SIG-M5 (cell line): ENCODE data around the gene PBX1.

ENCODE experiments used
- DNase-seq: peaks from one replicate; lab custom pipeline; 2025; lab: John Stamatoyannopoulos, UW

PBX1 gene

GRCh38 chr1:164725401-164725800 is 166.4 kb downstream of the PBX1 start:
- DNase-seq, result no peak

- no peak for DNase-seq
Measured at GRCh38 chr1:164726235-164726634, 167.3 kb downstream of the PBX1 start.

GRCh38 chr1:164728719-164729118 is 169.7 kb downstream of the PBX1 start:
- no peak for DNase-seq

DNA sequence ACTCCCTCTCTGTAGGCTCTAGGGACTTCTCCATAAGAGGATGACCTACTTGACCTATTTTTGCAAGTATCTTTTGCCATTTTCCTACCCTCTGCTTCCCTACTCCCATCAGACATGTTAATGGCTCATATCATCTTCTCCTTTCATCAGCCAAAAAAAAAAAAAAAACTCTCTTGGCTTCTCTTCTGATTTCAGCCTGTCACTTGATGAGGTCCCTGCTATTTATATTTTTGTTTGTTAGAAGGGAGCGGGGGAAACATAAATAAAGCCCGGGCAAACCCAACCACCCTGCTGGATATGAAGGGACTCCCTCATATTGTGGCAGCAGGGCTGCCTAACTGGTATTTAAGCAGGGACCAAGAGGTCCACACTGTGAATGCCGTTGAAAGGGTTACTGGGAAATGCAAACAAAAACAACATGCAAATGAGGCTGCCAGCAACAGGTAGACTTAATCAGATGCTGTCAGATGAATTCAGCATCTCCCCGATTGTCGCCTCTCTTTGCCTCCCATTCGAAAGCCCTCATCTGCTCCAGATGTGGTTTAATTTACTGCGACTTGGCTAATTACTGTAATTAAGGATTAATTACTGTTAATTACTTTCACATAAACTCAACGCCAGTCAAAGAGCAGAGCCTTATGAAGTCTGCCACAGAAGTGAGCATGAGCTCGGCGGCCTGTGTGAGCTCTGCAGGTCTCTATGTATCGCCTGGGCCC is 172.3 kb downstream of the PBX1 start:
- DNase-seq, result no peak

DNA sequence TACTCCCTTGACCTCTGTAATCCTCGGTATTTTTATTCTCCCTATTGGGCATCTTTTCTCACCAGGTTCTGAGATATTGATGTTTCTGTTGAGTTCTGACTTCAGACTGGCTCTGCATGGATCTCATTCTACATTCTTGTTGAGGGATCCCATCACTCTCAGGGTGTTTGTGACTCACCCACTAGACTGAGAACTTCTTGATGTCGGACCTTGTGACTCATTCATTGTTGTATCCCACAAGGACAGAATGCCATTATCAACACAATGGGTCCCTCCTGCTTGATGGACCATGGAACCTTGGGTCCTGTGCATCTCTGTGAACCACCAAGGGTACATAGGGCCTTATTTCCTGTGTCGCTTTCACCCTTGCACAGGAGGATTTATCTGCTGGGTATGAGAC is 174.1 kb downstream of the PBX1 start:
- DNase-seq, result no peak

DNA sequence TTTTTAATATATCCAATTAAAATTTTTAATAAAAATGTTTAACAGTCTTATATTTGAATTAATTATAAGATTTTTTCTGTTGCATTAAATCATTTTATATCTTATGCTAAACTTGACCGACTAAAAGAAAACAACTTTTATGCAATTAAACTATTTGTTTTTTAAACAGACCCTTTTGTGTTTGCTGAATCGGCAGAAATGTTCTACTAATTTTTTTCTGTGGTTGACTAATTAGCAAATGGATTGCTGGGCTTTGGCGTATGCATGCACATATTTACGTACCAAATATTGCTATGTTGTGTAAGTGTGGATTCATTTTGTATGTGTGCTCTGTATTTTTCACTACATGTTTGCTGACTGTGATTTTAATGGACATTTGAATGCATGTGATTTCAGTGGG is 174.8 kb downstream of the PBX1 start:
- no peak for DNase-seq

DNA sequence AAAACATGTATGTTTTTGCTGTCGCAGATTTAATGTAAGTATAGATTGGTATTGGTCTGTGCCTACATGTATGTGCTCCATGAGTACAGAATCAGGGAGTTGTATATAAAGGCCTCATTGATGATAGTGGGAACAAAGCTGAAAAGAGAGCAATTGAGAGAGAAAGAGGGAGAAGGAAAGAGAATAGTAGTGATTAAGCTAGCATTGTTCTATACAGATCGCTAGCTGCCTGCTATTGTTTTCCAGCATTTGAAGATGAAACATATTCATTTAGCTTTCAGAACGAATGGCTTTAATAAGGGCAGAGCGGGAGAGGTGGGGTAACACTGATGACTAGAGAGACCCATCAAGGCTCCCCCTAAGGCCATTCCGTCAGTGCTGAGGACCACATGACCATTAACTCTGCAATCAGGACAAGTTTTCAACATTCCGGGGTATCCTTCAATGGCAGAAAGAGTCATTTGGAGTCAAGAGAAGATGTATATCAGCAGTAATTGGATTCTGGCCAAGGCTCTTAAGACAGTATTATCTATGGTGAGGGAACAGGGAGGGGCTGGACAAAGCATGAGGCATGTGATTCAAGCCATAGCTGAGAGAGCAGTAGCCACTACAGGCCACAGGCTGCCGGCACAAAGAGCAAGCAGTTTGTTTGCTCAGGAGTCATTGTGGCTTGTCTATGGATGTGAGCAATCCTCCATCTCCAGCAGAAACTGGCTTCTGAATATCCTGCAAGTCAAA is 176.5 kb downstream of the PBX1 start:
- no peak for DNase-seq

- DNase-seq, result no peak
Measured at GRCh38 chr1:164736137-164736536, 177.2 kb downstream of the PBX1 start.

DNA sequence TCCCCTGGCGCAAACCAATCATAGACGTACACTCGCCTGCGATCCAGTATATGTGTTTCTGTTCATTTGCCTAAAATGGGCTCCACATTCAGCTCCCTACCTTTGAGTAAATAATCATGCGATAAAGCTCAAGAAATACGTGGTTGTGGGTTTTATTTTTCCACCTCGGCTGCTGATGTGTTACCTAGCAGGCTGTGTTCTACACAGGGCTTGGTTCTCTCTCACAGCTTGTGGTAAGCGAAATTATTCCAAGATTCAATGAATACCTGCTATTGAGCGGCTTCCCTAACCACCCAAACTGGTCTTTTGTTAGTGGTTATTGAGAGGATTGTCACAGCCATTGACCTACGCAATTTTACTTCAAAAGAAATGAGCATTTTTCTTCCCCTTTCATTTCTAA is 180.2 kb downstream of the PBX1 start:
- no peak for DNase-seq

- DNase-seq, result no peak
Measured at GRCh38 chr1:164740000-164740526, 181.1 kb downstream of the PBX1 start.

DNA sequence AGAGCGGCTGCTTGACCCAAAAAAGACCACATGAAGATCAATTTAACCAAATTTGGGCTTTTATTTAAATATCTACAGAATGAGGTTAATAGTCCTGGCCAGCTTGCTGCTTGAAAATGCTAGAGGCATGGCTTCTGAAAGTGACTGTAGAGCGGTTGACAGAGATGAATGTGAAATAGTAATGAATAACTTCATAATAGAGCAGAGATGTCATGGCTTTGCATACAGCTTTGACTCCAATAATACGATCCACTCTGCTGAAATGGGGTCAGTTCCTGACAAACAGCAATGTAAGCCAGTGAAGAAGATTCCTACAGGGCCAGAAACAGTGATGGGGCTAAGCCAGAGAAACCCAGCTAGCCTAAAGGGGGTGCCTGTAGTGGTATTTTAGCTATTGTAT is 183.8 kb downstream of the PBX1 start:
- no peak for DNase-seq

- DNase-seq, result no peak
Measured at GRCh38 chr1:164743976-164744375, 185.0 kb downstream of the PBX1 start.

DNA sequence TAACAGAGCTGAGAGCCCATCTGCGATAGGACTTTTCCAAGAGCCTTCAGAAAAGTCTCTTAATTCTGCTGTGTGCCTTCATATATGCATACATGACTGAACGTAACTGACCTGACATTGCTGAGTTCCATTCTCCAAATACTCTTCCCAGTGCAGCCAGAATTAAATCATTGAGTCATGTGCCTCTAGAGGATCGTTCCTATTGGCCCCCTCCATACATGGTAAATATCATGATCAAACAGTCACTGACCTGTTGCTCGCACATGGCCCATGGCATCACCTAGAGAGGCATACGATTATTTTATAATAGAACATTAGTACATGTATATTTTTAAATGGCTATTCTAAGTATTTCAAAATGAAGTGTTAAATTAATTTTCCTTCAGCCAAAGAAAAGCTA is 186.8 kb downstream of the PBX1 start:
- DNase-seq, result no peak

GRCh38 chr1:164746632-164747031 is 187.6 kb downstream of the PBX1 start:
- no peak for DNase-seq

DNA sequence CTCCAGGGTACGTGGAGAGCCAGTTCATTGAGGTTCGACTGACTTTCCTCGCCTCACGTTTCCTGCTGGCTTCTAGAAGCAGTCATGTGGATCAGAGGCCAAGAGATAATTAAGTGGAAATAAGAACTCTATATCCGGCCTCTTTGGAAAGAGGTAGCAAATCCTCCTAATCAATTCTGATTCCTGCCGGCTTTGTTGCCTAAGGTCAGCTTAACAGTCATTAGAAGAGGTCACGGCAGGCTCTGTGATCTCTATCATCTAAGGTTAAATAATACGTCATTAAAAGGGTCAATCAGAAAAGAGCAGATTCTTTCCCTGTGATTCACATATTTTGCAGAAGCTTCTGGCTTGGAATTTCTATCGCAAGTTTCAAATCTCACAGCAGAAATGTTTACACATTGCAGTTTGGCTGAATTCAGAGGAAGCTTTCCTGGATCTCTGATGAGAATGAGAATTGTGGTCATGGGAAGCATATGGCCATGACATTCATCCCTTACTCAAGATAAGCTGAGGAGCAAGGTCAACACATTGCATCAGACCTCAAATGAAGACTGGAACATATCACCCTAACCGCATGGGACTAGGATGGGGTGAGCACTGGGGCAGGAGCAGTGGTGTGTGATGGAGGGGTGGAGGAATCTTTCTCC is 189.4 kb downstream of the PBX1 start:
- DNase-seq, result no peak

GRCh38 chr1:164753521-164754077 is 194.6 kb downstream of the PBX1 start:
- DNase-seq, result no peak

- no peak for DNase-seq
Measured at GRCh38 chr1:164754088-164754600, 195.2 kb downstream of the PBX1 start.

DNA sequence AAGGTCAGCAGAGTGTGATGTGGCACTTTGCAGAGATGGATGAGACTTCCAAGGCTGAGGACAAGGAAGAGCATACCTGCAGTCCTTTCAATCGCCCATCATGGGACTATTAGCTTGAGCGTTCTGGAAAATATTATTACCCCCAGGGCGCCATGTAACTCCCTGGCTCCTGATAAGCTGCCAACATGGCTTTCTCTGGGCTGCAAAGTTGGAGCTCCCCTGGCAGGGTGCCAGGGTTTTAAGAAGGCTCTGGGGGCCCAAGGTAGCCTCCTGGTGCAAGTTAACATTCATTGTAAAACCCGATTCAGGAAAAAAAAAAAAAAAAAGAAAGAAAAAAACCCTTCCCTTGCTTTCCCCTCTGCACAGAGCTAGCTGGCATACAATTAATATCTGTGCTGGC is 196.7 kb downstream of the PBX1 start:
- DNase-seq, result no peak

DNA sequence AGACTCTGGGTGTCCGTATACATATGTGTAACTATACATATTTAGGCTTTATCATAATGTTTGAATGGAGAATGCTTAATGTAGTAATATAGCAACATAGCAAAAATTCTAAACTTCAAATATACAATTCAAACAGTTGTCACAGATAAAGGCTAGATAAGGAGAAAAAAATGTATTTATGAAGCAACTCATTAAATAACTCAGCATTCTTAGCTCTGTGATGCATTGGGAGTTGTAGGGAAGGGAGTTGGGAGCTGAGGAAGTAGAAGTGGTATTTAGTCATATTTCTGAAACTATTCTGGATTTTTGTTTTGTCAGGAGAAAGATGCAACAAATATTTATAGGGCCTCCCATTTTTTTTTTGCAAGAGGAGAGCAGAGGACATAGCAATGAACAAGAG is 197.8 kb downstream of the PBX1 start:
- DNase-seq, result no peak

- DNase-seq, result no peak
Measured at GRCh38 chr1:164757625-164758024, 198.6 kb downstream of the PBX1 start.

DNA sequence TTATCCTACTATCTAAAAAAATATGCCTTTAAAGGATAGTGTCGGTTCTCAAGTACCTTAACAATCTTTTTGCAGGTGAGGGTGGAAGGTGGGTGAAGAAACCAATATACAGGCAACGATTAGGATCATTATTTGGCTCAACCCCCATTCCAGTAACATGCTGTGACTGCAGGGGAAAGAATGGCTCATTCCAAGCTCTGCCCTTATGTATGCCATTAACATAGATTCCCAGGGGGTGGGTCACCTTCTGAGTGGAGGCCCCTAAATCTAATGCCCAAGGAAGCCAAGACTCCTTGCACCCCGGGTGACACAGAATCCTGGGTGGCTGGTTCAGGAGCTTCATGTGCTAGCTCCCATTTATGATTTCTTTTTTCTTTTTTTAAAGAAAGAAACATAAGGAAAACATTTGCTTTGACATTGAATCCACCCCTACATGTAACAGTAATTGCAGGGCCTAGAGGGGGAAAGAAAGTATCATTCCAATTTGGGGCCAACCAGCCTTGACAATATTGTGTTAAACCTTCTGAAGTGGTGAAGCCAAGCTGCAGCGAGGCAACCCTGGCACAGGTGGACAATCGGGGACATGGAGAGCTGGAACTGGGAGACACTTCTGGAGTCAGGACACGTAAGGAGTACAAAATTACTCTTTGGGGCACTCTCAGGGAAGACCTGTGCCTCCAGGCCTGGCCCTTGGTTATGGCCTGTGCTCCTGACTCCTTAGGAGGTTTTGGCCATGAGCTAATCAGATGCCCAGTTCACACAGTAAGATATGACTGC is 200.3 kb downstream of the PBX1 start:
- no peak for DNase-seq
